Activated effector memory CD4-positive, alpha-beta T cell treated with anti-CD3 and anti-CD28 coated beads, Interleukin-2, amount 50 U/mL, for 16 hours (primary cell): ENCODE measurements around the gene TTLL13.

ENCODE experiments used
- DNase-seq: peaks from one replicate; pipeline ENCODE4 v3.0.0-alpha.2; 2020

TTLL13 gene

GRCh38 chr15:90249203-90249863 is at the start of gene TTLL13:
Gene TTLL13 (plus strand): TSS chr15:90249556. CDS start chr15:90250631, 1,075 bp downstream.
- peak; percentile 93 for DNase-seq

GRCh38 chr15:90200534-90201129 is 48.7 kb upstream of the TTLL13 start:
- DNase-seq = no peak

- peak; percentile 90 for DNase-seq
These were observed 48.0 kb upstream of the TTLL13 start, which contains the start of gene SEMA4B for GRCh38 chr15:90201130-90201943. Gene SEMA4B (plus strand): TSS chr15:90201330. CDS start chr15:90201579, 249 bp downstream.

GRCh38 chr15:90201944-90202375 is 47.4 kb upstream of the TTLL13 start:
- DNase-seq = no peak

GRCh38 chr15:90202929-90203328 is 46.4 kb upstream of the TTLL13 start:
- no peak for DNase-seq

- DNase-seq = no peak
These were observed 45.9 kb upstream of the TTLL13 start for GRCh38 chr15:90203473-90203872.

- no peak for DNase-seq
These were observed 45.4 kb upstream of the TTLL13 start for GRCh38 chr15:90203922-90204321.

GRCh38 chr15:90205050-90205848 is 44.1 kb upstream of the TTLL13 start:
- DNase-seq = no peak

- no peak for DNase-seq
These were observed 43.5 kb upstream of the TTLL13 start for GRCh38 chr15:90205886-90206285.

GRCh38 chr15:90207252-90207651 is 42.1 kb upstream of the TTLL13 start:
- DNase-seq = no peak

GRCh38 chr15:90208356-90208755 is 41.0 kb upstream of the TTLL13 start:
- DNase-seq = no peak

GRCh38 chr15:90209591-90209990 is 39.8 kb upstream of the TTLL13 start:
- no peak for DNase-seq

- no peak for DNase-seq
These were observed 38.8 kb upstream of the TTLL13 start for GRCh38 chr15:90210593-90210992.

- DNase-seq = no peak
These were observed 38.3 kb upstream of the TTLL13 start for GRCh38 chr15:90211009-90211408.

GRCh38 chr15:90211440-90212143 is 37.8 kb upstream of the TTLL13 start:
- no peak for DNase-seq

GRCh38 chr15:90212221-90213098 is 36.9 kb upstream of the TTLL13 start:
- no peak for DNase-seq

GRCh38 chr15:90213122-90213817 is 36.1 kb upstream of the TTLL13 start:
- no peak for DNase-seq

GRCh38 chr15:90213818-90214204 is 35.5 kb upstream of the TTLL13 start:
- no peak for DNase-seq

- DNase-seq = no peak
These were observed 34.7 kb upstream of the TTLL13 start for GRCh38 chr15:90214553-90215196.
